Measurements from ENCODE around the gene HOOK1.
A peak's percentile ranks its signal among the peaks of the same experiment; 100 is the strongest.

Gene HOOK1

DNA sequence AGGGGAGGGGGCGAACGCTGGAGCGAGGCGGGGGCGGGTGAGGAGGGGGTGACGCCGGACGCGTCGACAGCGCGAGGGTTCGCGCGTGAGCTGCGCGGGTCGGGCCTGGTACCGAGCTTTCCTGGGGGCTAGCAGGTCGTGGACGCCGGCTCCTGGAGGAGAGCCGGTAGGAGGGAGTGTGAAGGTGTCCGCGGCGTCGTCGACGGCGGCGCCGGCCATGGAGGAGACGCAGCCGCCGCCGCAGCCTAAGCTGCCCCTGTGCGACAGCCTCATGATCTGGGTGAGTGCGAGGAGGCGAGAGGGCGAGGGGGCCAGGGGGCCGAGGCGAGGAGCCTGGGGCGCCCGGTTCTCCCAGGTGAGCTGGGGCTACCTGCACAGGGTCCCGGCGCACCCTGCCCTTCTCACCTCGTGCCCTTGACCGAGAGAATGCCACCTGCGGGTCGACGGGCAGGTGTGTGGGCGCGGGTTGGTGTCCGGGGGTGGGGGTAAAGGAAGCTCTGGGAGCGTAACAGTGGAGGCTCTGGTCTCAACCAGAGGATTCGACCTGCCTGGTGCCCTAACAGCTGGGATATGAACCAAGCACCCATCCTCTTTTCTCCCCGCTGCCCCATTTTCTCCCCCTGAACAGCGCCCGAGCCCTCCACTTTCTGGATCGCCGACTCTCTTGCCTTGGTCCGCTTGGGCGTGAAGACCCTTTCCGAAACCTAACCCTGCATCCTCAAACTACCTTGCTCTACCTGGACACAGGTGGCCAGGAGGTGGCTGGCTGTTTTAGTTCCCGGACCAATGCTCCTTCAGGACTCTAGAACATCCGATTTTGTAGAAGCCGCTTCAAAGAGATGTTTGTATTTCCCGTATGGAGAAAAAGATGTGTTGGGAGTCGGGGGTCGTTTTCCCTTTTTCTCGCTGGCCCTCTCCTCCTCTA lies at the start of gene HOOK1:
Gene HOOK1, plus strand, starts transcription at position 49 of the 925 bp plus-strand sequence. Its CDS starts 169 bp downstream, at position 218.
- peak; percentile 48 for DNase-seq

DNA sequence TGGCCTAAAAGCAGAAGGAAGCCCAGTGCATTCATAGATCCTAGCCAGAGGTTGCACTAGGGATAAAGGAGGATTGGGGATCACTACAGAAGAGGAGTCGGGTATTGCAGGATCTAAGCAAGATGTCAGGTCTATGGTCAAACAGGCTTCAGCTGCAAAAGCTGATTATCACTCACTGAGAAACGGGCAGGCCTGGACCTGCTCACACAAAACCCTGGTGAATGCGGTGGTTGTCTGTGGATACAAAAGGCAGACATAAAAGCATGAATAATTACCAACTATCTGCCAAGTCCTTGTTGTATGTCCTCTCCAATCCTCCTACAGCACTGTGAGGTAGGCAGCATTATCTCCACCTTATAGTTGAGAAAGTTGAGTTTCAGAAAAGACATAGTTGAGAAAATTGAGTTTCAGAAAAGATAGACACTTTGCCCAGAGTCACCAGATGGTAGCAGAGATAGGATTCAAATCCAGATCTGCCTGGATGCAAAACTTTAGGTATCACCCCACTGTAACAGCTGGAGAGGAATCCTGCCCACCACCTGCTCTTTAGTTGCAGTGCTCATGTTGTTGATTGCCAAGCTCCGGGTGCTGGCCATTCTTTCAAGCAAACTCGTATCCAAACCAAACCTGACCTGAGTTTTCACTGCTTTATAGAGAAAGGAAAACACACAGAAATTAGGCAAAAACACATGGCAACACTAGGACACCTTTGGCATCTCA lies 49.6 kb upstream of the HOOK1 start:
- DNase-seq: no peak

DNA sequence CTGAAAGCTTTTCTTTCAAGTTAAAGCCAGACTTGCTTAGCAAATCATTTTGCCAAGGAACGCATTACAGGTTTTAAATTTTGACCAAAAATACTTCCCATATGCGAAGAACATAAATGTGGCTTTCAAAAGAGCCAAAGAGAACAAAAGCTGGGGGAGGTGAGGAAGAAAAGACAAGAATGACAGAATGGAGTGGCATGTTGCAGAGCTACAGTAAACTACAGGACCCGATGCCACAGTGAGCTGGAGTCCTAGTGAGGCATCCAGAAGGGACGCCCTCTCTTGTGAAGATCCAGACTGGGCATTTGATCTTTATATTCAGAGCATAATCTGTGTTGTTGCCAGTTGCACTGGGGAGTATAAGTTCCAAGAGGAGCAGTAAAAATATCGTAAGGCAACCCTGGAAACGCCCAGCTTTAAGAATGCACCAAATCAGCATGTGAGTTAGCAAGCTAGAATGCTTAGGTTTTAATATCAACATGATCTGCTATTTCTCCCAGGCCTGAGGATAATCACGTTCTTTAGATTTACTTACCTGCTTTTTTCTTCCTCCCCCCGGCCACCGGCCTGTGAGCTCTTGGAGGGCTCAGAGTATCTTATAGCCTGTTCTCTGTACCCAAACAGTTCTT lies 48.4 kb upstream of the HOOK1 start:
- DNase-seq: no peak

DNA sequence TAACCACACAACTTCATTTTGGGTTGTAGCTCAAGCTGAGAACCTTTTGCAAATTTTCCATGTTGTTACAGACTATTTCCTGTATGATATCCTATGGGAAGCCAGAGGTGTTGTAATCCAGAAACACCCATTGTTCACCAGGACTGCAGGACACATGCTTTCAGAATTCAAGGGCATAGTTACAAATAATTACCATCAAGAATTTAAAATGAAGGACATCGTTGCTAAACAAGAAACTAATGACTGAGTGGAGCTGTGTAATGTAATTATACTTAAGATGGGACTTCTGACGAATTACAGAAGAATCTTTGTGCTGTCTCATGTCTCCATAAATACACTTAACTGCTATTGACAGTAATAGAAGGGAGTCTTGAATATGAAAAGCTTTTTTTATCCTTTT lies 47.6 kb upstream of the HOOK1 start:
- no peak for DNase-seq

DNA sequence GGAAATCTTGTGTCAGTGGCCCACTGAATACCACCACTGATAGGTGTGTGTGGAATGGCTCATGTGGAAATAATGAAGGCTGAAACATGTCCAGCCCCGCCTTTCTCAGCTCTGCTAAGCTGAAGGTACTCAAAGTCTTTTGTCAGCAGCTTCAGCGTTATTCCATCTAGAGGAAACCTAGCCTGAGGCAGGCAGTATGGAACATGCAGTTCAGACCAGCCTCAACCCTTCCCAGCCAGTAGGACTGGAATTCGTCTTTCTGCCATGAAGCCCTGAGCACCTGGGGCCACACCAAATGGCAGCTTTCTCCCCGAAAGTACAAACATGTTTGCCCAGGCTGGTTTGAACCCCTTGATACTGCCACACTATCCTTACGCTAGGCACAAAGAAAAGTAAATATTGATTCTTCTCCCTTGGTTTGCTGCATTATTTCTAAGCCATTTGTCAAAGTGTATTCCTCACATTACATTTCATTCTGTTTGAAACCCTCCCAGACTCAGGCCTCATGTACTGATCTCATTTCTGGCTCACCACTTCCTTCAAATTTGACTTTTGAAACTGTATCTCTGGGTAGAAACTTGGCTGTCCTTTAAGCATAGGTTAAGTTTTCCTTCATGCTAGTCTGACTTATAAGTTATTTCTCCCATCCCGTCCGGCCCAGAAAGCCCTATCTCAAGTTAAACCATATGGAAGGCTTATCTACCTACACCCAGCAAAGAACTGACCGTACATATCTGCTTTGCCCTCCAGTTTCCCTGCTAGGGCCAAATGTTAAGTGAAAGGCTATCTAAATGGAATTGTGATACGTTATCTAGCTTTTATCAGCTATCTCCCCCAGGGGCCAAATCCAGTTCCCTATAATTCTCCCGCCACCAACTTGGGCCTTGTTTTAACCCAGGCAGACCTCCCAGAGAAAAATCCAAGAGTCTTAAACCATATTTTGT lies 45.7 kb upstream of the HOOK1 start:
- no peak for DNase-seq

DNA sequence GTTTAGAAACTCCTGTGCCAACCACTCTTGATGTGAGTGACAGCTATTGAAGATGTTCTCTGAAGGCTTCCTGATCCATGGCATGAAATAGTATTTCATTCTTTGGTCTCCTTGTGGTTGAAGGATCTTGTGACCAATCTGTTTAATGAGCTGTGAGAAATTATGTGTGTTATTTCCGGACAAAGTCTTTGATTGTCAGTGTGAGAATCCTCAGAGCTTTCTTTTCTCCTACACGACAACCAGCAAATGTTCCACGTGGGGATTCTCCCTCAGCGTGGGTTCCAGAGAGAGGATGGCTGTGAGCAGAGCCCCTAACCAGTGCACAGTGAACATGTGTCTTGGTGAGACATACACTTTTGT lies 45.0 kb upstream of the HOOK1 start:
- no peak for DNase-seq

- no peak for DNase-seq
Observed at GRCh38 chr1:59771361-59771760, 43.4 kb upstream of the HOOK1 start.

DNA sequence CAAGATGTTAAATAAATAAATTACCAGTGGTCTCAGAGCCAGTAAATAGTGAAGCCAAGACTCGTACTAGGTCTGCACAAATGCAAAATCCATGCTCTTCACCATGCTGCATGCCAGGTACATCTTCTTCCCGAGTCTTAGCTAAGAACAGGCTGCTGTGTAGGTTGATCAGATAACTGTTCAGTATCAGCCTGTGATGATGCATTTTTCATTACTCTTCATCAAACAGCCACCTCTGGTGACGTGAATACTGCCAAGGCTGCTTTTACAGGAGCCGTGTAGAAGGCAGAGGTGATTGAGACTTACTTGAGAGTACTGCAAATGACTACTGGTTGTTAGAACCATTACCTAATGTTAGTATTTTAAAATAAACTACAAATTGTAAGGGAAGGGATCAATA lies 39.3 kb upstream of the HOOK1 start:
- no peak for DNase-seq

- no peak for DNase-seq
Observed at GRCh38 chr1:59776960-59777852, 37.5 kb upstream of the HOOK1 start.

GRCh38 chr1:59779949-59780348 lies 34.8 kb upstream of the HOOK1 start:
- no peak for DNase-seq

DNA sequence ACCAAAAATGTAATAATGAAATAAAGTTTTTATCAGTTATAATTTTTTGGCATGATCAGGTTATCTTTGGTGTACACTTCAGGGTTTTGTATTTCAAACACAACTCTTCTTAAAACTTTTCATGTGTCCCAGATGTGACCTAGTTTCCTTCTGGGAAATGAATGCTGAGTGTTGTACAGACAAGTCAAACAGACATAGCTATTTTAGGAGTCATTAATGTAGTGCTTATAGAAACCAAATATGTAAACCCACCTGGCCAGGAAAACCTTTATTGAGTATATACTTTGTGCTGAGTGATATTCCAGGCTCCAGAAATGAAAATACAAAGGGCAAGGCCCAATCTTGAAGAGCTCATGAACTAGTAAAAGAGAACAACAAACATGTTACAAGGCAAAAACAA lies 25.9 kb upstream of the HOOK1 start:
- no peak for DNase-seq

GRCh38 chr1:59798600-59798999 lies 16.1 kb upstream of the HOOK1 start:
- DNase-seq: no peak

- no peak for DNase-seq
Observed at GRCh38 chr1:59803458-59804038, 11.2 kb upstream of the HOOK1 start.

DNA sequence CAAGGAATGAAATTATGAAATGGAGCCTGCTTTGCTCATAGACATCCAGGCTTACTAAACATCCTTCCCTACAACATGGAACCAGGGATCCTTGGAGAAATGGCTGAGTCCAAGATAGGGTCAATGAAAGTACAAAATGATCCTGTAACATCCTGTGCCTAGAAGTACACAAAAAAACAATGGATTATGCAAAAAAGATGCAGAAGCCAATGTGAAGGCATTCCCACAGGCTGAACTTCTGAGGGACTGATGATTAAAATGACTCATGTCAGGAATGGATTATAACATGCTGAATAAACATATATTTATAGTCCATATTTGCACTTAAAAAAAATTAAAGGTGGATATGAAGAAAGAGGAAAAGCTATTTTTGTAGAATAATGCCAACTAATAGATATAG lies 10.4 kb upstream of the HOOK1 start:
- DNase-seq: no peak

- no peak for DNase-seq
Observed at GRCh38 chr1:59805554-59805953, 9.2 kb upstream of the HOOK1 start.

DNA sequence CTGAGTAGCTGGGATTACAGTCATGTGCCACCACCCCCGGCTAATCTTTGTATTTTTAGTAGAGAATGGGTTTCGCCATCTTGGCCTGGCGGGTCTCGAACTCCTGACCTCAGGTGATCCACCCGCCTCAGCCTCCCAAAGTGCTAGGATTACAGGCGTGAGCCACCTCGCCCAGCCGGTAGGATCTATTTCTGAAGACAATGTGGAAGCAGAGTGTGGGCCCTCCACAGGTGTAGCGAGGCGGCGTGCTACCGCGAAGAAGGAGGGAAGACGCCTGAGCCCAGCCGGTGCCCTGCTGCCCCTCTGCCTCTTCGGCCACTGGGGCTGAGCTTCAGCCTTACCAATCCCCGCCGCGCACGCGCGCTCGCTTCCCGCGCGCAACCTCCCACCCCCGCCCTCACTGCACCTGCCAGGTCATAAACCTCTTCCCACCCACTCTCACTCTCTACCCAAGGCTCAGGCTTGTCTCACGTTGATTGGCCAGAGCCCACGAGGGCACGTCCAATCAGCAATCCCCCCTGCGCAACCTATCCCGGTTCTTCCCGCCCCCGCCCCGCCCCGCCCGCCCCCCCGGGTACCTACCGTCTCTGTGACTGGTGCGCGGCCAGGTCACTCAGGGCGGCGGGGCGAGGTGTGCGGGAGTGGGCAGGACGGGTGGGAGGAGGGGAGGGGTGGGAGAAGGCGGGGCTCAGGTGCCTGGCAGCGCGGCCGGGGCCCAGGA lies 409 bp upstream of the HOOK1 start:
- peak; percentile 99 for DNase-seq

GRCh38 chr1:59815892-59816291 lies 1.1 kb downstream of the HOOK1 start:
- no peak for DNase-seq

GRCh38 chr1:59816318-59816878 lies 1.6 kb downstream of the HOOK1 start:
- no peak for DNase-seq

DNA sequence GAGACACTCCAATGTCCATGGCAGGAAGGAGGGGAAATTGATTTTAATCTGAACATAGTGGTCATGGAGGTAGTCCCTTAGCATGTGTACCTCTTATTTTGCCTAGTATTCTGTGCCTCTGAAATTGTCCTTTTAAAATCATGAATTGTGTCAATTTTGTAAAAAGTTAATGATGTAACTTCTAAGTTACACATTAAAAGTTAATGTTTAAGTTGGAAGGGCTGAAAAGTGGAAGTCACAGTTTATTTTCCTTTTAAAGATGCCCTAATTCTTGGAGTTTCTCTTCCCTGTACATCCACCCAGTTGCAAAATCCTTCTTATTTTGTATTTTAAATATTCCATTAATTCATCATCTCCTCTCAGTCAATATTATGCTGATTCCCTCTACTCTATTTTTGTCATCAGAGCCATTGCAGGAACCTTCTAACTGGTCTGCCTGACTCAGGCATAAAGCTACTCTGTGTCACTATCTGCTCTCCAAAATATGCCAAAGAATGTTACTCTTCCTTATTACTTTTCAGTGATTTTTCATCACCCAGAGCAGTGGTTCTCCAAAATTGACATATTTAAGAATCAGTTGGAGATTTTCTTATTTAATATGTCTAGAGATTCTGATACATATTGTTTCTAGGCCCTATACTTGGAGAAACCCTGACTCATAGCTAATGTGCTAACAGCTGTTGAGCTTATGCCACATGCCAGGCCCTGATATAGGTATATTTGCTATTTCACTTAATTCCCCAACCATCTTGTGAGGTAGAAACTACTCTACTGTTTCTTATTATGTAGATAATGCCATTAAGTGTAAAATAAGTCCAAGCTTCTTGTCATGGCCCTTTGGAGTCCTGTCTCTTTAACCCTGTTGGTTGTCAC lies 5.1 kb downstream of the HOOK1 start:
- no peak for DNase-seq

All from RPMI8226 (cell line).